Gastroesophageal sphincter (tissue), 3 donors: ENCODE measurements around the gene VPS37C.

Experiments used
- CTCF ChIP-seq, 4 experiments: fragments of 200-600 bp in 2 of 4; fragments of 450-650 bp in 2 of 4; sonication (generic) in 1 of 4; IDR thresholded peaks; one replicate each; pipeline ENCODE4 v1.5.1; 2017 to 2019; ENCODE audit warnings: antibody characterized with exemption in 4 of 4, mild to moderate bottlenecking in 2 of 4, moderate library complexity in 2 of 4
- EP300 ChIP-seq: sonication (generic); formaldehyde crosslinking; IDR thresholded peaks from one replicate; pipeline ENCODE4 v1.6.1; 2017; ENCODE audit warnings: antibody characterized with exemption, mild to moderate bottlenecking
- POLR2A ChIP-seq, 2 donors: fragments of 450-650 bp; IDR thresholded peaks; one replicate each; pipeline ENCODE4 v1.6.1; 2017; ENCODE audit warnings: antibody characterized with exemption in 2 of 2, mild to moderate bottlenecking in 2 of 2, moderate library complexity in 1 of 2

- TF ChIP-seq CTCF (IDR thresholded peaks at IDR 0.05): no peak
- no peak for TF ChIP-seq POLR2A (IDR thresholded peaks at IDR 0.05)
- no peak for TF ChIP-seq EP300
Measured at GRCh38 chr11:61168800-61169199, 7.6 kb upstream of the VPS37C start.
